SK-N-SH (cell line): ENCODE measurements around the gene UCKL1. TPM values are rescaled to one million over a fixed set of nuclear protein-coding genes. Genes with fewer than 3 reads are reported as not detected.

Experiments
- CTCF ChIA-PET: fragments of 300-600, 350-600 bp; formaldehyde crosslinking; extraction: SDS; loops from one replicate; lab custom pipeline; 2021; lab: Yijun Ruan, JAX
- POLR2A ChIA-PET: fragments of 350-600 bp; sonication (Branson Sonifier 250); formaldehyde crosslinking; extraction: SDS; loops from one replicate; lab custom pipeline; 2020; ENCODE audit warnings: antibody characterized with exemption, inconsistent platforms; lab: Yijun Ruan, JAX
- DNase-seq: peaks from one replicate; pipeline ENCODE4 v3.0.0; 2012
- H2AFZ ChIP-seq: fragments of 200-600 bp; sonication (generic); 2 replicates; pipeline ENCODE4 v1.8.1; 2016; ENCODE audit warnings: antibody characterized with exemption, mild to moderate bottlenecking, low read depth
- H3F3A ChIP-seq: fragments of 200-600 bp; sonication (generic); replicated peaks from 2 replicates; pipeline ENCODE3; 2016; ENCODE audit warnings: antibody characterized with exemption, mild to moderate bottlenecking; ENCODE audit not compliant: insufficient read depth
- H3K27ac ChIP-seq, 2 experiments: fragments of 200-500 bp in 1 of 2; fragments of 200-600 bp in 1 of 2; sonication (Bioruptor generic) in 1 of 2; sonication (generic), shearing (Covaris generic) in 1 of 2; 2 replicates each; pipeline versions ENCODE4 v1.5.1 to v1.6.1; 2014 to 2016; ENCODE audit warnings: low read depth in 2 of 2, inconsistent platforms in 1 of 2, low read length in 1 of 2, mild to moderate bottlenecking in 1 of 2, mixed read lengths in 1 of 2
- H3K27me3 ChIP-seq: fragments of 200-600 bp; sonication (generic), shearing (Covaris generic); 2 replicates; pipeline ENCODE4 v1.6.1; 2016; ENCODE audit warnings: mixed run types; ENCODE audit not compliant: insufficient read depth
- H3K36me3 ChIP-seq, 2 experiments: fragments of 200-500 bp in 1 of 2; fragments of 200-600 bp in 1 of 2; sonication (Bioruptor generic) in 1 of 2; sonication (generic) in 1 of 2; replicated peaks in 1 of 2; 2 replicates each; pipeline versions ENCODE3 to v1.5.1; 2014 to 2016; ENCODE audit warnings: low read length in 1 of 2, mild to moderate bottlenecking in 1 of 2; ENCODE audit not compliant: insufficient read depth in 2 of 2, control insufficient read depth in 1 of 2
- H3K4me1 ChIP-seq, 2 experiments: fragments of 200-500 bp in 1 of 2; fragments of 200-600 bp in 1 of 2; sonication (Bioruptor generic) in 1 of 2; sonication (generic), shearing (Covaris generic) in 1 of 2; 2 replicates each; pipeline versions ENCODE4 v1.5.1 to v1.6.1; 2014 to 2016; ENCODE audit warnings: low read depth in 1 of 2, low read length in 1 of 2, mixed run types in 1 of 2; ENCODE audit not compliant: insufficient read depth in 2 of 2, control insufficient read depth in 1 of 2
- H3K4me2 ChIP-seq: fragments of 200-600 bp; sonication (generic), shearing (Covaris generic); 2 replicates; pipeline ENCODE4 v1.6.1; 2017; ENCODE audit warnings: mixed run types
- H3K4me3 ChIP-seq, 2 experiments: fragments of 200-500 bp in 1 of 2; fragments of 200-600 bp in 1 of 2; sonication (Bioruptor generic) in 1 of 2; sonication (generic), shearing (Covaris generic) in 1 of 2; 2 replicates each; pipeline versions ENCODE4 v1.5.1 to v1.8.1; 2014 to 2016; ENCODE audit warnings: low read depth in 2 of 2, inconsistent platforms in 1 of 2, low read length in 1 of 2, mild to moderate bottlenecking in 1 of 2, mixed read lengths in 1 of 2, moderate library complexity in 1 of 2
- H3K79me2 ChIP-seq: fragments of 200-600 bp; sonication (generic); 2 replicates; pipeline ENCODE4 v1.8.1; 2017; ENCODE audit warnings: mild to moderate bottlenecking; ENCODE audit not compliant: insufficient read depth
- H3K9ac ChIP-seq: fragments of 200-600 bp; sonication (generic); 2 replicates; pipeline ENCODE4 v1.6.1; 2017; ENCODE audit warnings: mixed run types
- H3K9me2 ChIP-seq: fragments of 200-600 bp; sonication (generic); 2 replicates; pipeline ENCODE4 v1.6.1; 2017; ENCODE audit warnings: mixed run types
- H3K9me3 ChIP-seq: fragments of 200-600 bp; sonication (generic); 2 replicates; pipeline ENCODE4 v1.6.1; 2017; ENCODE audit warnings: mixed run types, mild to moderate bottlenecking, moderate library complexity
- H4K20me1 ChIP-seq: fragments of 200-600 bp; sonication (generic); 2 replicates; pipeline ENCODE4 v1.6.1; 2017; ENCODE audit warnings: mild to moderate bottlenecking, mixed run types; ENCODE audit not compliant: insufficient read depth
- ELF1 ChIP-seq: IDR thresholded peaks from 2 replicates; pipeline ENCODE4 v1.4.0; 2012
- POLR2AphosphoS5 ChIP-seq: IDR thresholded peaks from 2 replicates; pipeline ENCODE4 v1.6.1; 2012; ENCODE audit warnings: low read depth, low read length
- SMC3 ChIP-seq: IDR thresholded peaks from 2 replicates; pipeline ENCODE4 v1.6.1; 2012; ENCODE audit warnings: low read depth, low read length, improper control_type of control experiment
- WGBS: methylation state at CpG from one replicate; pipeline ENCODE4 v1.1.6; 2017; ENCODE audit warnings: low lambda C conversion rate; 5-methylcytosine and 5-hydroxymethylcytosine counted together
- polyA plus RNA-seq, 3 experiments: library from polyadenylated mRNA; depleted of rRNA; stranded (reverse); fragments of >200 nt; gene quantifications; 2 replicates each; pipeline ENCODE4 v1.2.3, GENCODE V29; 2012
- TF ChIP-seq, protein P1 (sequence below): IDR thresholded peaks from 2 replicates; pipeline ENCODE4 v1.6.1; 2012; ENCODE audit warnings: mild to moderate bottlenecking, low read depth, low read length, moderate library complexity
- TF ChIP-seq, protein P2 (sequence below): fragments of 200-600 bp; sonication (generic); IDR thresholded peaks from 2 replicates; pipeline ENCODE4 v1.6.1; 2017; ENCODE audit warnings: antibody characterized with exemption, mild to moderate bottlenecking, moderate library complexity

Gene UCKL1
- polyA plus RNA-seq, 1 of the 3 experiments (the other 2 are of a cell fraction): 71.6 TPM

DNA sequence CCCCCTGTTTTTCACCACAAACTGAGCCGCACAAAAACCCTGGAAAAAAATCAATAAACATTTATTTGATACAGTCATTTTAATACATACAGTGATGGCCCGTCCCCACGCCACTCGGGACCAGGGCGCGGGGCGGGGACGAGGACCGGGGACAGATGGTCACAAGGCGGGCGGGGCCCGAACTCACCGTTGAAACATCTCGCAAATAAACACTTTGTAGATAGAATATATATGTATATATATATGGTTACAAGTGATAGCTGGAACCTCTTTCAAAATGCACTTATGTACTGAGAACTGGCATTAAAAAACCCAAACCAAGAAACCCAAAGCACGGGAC lies 418 bp upstream of the UCKL1 start:
- Histone ChIP-seq H3K9me2 (no peaks in the 10 kb centered on the region), H3K36me3 (peaks cover 0 to 25% of the 10 kb centered on the region in 2 experiments), H3K79me2 (peaks cover 46% of the 10 kb centered on the region), H3K4me2 (peak overlapping the region; percentile 97), H3K4me1 (peaks cover 6 to 27% of the 10 kb centered on the region in 2 experiments; a peak in 1 of 4 replicates), H4K20me1 (peaks cover 32% of the 10 kb centered on the region), H3K9ac (peak overlapping the region; percentile 62; the same call in 1 of the 2 replicates), H3K4me3 (peak overlapping the region; percentile 67 to 70), H3F3A (peaks cover 8% of the 10 kb centered on the region), H3K9me3 (no peaks in the 10 kb centered on the region), H3K27ac (peak overlapping the region; percentile 72 to 79), H3K27me3 (no peaks in the 10 kb centered on the region), H2AFZ (peak overlapping the region; percentile 56; the same call in 1 of the 2 replicates)
- no peak for DNase-seq
- POLR2A ChIA-PET: interaction anchor here (1.4 to 1.5 kb wide), 2 partner anchors 23 to 24 kb away, joined by 3 to 4 read pairs; partner anchors contain the start of genes PRPF6 and SAMD10
- TF ChIP-seq POLR2AphosphoS5: 0 out of 2 replicates have a peak, but pooled peaks have one; percentile 15
- TF ChIP-seq SMC3: no peak
- CTCF ChIA-PET: interaction anchor here (0.8 to 4.8 kb wide), 7 partner anchors 18 to 182 kb away, joined by 3 to 32 read pairs (median 5); partner anchors contain the start of genes PRPF6 and SAMD10
- WGBS: 2% methylated on average over 15 of the region's 15 CpGs

DNA sequence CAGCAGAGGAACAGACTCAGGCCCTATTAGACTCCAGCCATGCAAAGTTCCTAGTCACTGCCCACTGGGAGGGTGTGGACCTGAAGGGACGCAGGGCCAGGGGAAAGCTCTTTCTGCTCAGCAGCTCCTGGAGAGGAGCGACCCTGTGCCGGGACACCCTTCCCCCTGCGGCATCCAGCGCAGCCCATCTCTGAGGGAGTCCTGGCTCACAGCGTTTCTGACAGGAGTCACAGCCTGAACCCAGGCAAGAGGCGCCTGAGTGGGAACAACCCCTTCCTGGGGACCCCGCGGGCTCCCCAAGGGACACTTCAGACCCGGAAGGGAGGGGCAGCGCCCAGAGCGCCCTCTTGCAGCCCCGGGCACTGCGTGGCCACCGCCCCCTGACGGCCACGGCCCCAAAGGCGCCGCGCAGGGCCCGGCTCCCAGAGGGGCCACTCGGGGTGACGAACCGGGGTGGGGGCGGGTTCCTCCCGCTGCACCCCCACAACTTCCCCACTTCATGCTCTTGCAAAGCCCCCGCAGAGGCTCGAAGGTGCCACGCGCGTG lies 862 bp downstream of the UCKL1 start:
- Histone ChIP-seq H3K4me3 (peak overlapping the region; percentile 91 to 98), H2AFZ (peak overlapping the region; percentile 59; the same call in 1 of the 2 replicates), H4K20me1 (peaks cover 45% of the 10 kb centered on the region), H3K79me2 (peaks cover 57% of the 10 kb centered on the region), H3K4me1 (peaks cover 6 to 40% of the 10 kb centered on the region in 2 experiments; a peak in 1 of 4 replicates), H3K4me2 (peak overlapping the region; percentile 99), H3K9me3 (no peaks in the 10 kb centered on the region), H3K9ac (peak overlapping the region; percentile 96), H3K9me2 (no peaks in the 10 kb centered on the region), H3F3A (peaks cover 8% of the 10 kb centered on the region), H3K36me3 (peaks cover 0 to 17% of the 10 kb centered on the region in 2 experiments), H3K27ac (peak overlapping the region; percentile 70 to 88; a peak in 3 of 4 replicates), H3K27me3 (no peaks in the 10 kb centered on the region)
- ChIA-PET POLR2A (interaction anchor here (0.7 kb wide), 1 partner anchor 16 kb away, joined by 3 read pairs; no protein-coding TSS in a partner anchor), CTCF (interaction anchor here (0.6 to 4.8 kb wide), 6 partner anchors 18 to 402 kb away, joined by 3 to 32 read pairs (median 4); partner anchors contain the start of gene PRPF6)
- 2% methylated on average over 7 of the region's 31 CpGs for WGBS
- peak; percentile 75 for DNase-seq
- TF ChIP-seq, protein P1, sequence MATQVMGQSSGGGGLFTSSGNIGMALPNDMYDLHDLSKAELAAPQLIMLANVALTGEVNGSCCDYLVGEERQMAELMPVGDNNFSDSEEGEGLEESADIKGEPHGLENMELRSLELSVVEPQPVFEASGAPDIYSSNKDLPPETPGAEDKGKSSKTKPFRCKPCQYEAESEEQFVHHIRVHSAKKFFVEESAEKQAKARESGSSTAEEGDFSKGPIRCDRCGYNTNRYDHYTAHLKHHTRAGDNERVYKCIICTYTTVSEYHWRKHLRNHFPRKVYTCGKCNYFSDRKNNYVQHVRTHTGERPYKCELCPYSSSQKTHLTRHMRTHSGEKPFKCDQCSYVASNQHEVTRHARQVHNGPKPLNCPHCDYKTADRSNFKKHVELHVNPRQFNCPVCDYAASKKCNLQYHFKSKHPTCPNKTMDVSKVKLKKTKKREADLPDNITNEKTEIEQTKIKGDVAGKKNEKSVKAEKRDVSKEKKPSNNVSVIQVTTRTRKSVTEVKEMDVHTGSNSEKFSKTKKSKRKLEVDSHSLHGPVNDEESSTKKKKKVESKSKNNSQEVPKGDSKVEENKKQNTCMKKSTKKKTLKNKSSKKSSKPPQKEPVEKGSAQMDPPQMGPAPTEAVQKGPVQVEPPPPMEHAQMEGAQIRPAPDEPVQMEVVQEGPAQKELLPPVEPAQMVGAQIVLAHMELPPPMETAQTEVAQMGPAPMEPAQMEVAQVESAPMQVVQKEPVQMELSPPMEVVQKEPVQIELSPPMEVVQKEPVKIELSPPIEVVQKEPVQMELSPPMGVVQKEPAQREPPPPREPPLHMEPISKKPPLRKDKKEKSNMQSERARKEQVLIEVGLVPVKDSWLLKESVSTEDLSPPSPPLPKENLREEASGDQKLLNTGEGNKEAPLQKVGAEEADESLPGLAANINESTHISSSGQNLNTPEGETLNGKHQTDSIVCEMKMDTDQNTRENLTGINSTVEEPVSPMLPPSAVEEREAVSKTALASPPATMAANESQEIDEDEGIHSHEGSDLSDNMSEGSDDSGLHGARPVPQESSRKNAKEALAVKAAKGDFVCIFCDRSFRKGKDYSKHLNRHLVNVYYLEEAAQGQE: no peak
- peak; percentile 41; the same call in 1 of the 2 replicates for TF ChIP-seq ELF1
- TF ChIP-seq, protein P2, sequence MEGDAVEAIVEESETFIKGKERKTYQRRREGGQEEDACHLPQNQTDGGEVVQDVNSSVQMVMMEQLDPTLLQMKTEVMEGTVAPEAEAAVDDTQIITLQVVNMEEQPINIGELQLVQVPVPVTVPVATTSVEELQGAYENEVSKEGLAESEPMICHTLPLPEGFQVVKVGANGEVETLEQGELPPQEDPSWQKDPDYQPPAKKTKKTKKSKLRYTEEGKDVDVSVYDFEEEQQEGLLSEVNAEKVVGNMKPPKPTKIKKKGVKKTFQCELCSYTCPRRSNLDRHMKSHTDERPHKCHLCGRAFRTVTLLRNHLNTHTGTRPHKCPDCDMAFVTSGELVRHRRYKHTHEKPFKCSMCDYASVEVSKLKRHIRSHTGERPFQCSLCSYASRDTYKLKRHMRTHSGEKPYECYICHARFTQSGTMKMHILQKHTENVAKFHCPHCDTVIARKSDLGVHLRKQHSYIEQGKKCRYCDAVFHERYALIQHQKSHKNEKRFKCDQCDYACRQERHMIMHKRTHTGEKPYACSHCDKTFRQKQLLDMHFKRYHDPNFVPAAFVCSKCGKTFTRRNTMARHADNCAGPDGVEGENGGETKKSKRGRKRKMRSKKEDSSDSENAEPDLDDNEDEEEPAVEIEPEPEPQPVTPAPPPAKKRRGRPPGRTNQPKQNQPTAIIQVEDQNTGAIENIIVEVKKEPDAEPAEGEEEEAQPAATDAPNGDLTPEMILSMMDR: peak; percentile 53
